Activated CD8-positive, alpha-beta T cell treated with anti-CD3 and anti-CD28 coated beads for 36 hours (primary cell): ENCODE results near the gene GLE1. TPM values are rescaled to one million over a fixed set of nuclear protein-coding genes. Genes with fewer than 3 reads are reported as not detected.

Experiments
- ATAC-seq: fragments of 200-7000 bp; cut with Tn5 transposase; one replicate; pipeline ENCODE4 v1.10.0; 2021; ENCODE audit warnings: mild to moderate bottlenecking, moderate library complexity
- CTCF ChIA-PET: fragments of 350-600 bp; sonication (Branson Sonifier 250); formaldehyde crosslinking; loops from one replicate; lab custom pipeline; 2021; ENCODE audit warnings: antibody characterized with exemption; lab: Charles Lee
- POLR2A ChIA-PET: fragments of 350-600 bp; sonication (Branson Sonifier 250); formaldehyde crosslinking; loops from one replicate; lab custom pipeline; 2021; ENCODE audit warnings: antibody characterized with exemption; lab: Charles Lee
- DNase-seq: peaks from one replicate; pipeline ENCODE4 v3.0.0-alpha.2; 2020
- H3K27ac Mint-ChIP-seq: one replicate; pipeline ENCODE4 v1.8.0; 2021; ENCODE audit warnings: mild to moderate bottlenecking, mixed read lengths
- H3K27me3 Mint-ChIP-seq: one replicate; pipeline ENCODE4 v1.8.0; 2021; ENCODE audit warnings: mixed read lengths
- H3K36me3 Mint-ChIP-seq: one replicate; pipeline ENCODE4 v1.8.0; 2021; ENCODE audit warnings: low read depth, mixed read lengths
- H3K4me1 Mint-ChIP-seq: one replicate; pipeline ENCODE4 v1.8.0; 2021; ENCODE audit warnings: low read depth, mixed read lengths
- H3K4me3 Mint-ChIP-seq: one replicate; pipeline ENCODE4 v1.8.0; 2021; ENCODE audit warnings: mild to moderate bottlenecking, moderate library complexity, mixed read lengths
- H3K9me3 Mint-ChIP-seq: one replicate; pipeline ENCODE4 v1.8.0; 2021; ENCODE audit warnings: mixed read lengths
- CTCF ChIP-seq: fragments of 200-600 bp; IDR thresholded peaks from one replicate; pipeline ENCODE4 v1.8.0; 2022; ENCODE audit warnings: antibody characterized with exemption, mild to moderate bottlenecking
- intact Hi-C: fragments of 100-400 bp; cut with micrococcal nuclease; formaldehyde crosslinking; loops from one replicate; pipeline ENCODE4 v1.10.0; 2022
- total RNA-seq, 2 experiments: library from RNA; stranded (reverse); gene quantifications; one replicate each; pipeline ENCODE4 v1.2.3, GENCODE V29; 2021

GLE1 gene
- total RNA-seq, 2 experiments from 2014 or later = 46.8 to 48.2 TPM

- TF ChIP-seq CTCF = no peak
- intact Hi-C loops = no loop called here
- H3K27me3 Mint-ChIP-seq = no peaks in the 10 kb centered on the region
- peaks cover 6% of the 10 kb centered on the region for H3K4me1 Mint-ChIP-seq
- peaks cover 37% of the 10 kb centered on the region for H3K36me3 Mint-ChIP-seq
- POLR2A ChIA-PET = interaction anchor here (1.0 to 7.7 kb wide), 2 partner anchors 12 to 83 kb away, joined by 3 to 36 read pairs; partner anchors contain the start of gene SPTAN1
- CTCF ChIA-PET = interaction anchor here (1.2 to 2.2 kb wide), 2 partner anchors 10 to 14 kb away, joined by 3 to 9 read pairs; no protein-coding TSS in a partner anchor
- H3K4me3 Mint-ChIP-seq = no peak overlapping the region
- DNase-seq (no peak), ATAC-seq (no peak)
- H3K9me3 Mint-ChIP-seq = no peaks in the 10 kb centered on the region
- no peak overlapping the region for H3K27ac Mint-ChIP-seq
Observed at GRCh38 chr9:128540634-128541360, 36.3 kb downstream of the GLE1 start.

GRCh38 chr9:128546504-128546903 is 42.0 kb downstream of the GLE1 start:
- DNase-seq (no peak), ATAC-seq (no peak)
- Mint-ChIP-seq H3K4me1 (peaks cover 26% of the 10 kb centered on the region), H3K4me3 (no peak overlapping the region), H3K9me3 (no peaks in the 10 kb centered on the region), H3K27me3 (no peaks in the 10 kb centered on the region), H3K36me3 (peaks cover 8% of the 10 kb centered on the region), H3K27ac (no peak overlapping the region)
- intact Hi-C loops = no loop called here
- ChIA-PET CTCF (no interaction called here), POLR2A (interaction anchor here (0.7 kb wide), 1 partner anchor 939 kb away, joined by 4 read pairs; no protein-coding TSS in a partner anchor)
- no peak for TF ChIP-seq CTCF

GRCh38 chr9:128548876-128549275 is 44.4 kb downstream of the GLE1 start:
- ChIA-PET CTCF (no interaction called here), POLR2A (interaction anchor here (1.4 kb wide), 1 partner anchor 12 kb away, joined by 5 read pairs; no protein-coding TSS in a partner anchor)
- H3K9me3 Mint-ChIP-seq = no peaks in the 10 kb centered on the region
- no peaks in the 10 kb centered on the region for H3K27me3 Mint-ChIP-seq
- no peak overlapping the region for H3K4me3 Mint-ChIP-seq
- H3K36me3 Mint-ChIP-seq = no peaks in the 10 kb centered on the region
- ATAC-seq (no peak), DNase-seq (no peak)
- H3K27ac Mint-ChIP-seq = no peak overlapping the region
- TF ChIP-seq CTCF = no peak
- intact Hi-C loops = no loop called here
- peaks cover 32% of the 10 kb centered on the region for H3K4me1 Mint-ChIP-seq

- intact Hi-C loops = loop anchor here (5.0 kb wide), 1 partner anchor 48 kb away; the partner anchor contains the start of gene GLE1
- no peaks in the 10 kb centered on the region for H3K27me3 Mint-ChIP-seq
- DNase-seq = peak; percentile 82
- peaks cover 32% of the 10 kb centered on the region for H3K4me1 Mint-ChIP-seq
- H3K27ac Mint-ChIP-seq = peak overlapping the region; percentile 84
- peak; percentile 35 for ATAC-seq
- TF ChIP-seq CTCF = no peak
- CTCF ChIA-PET = interaction anchor here (1.3 to 1.6 kb wide), 2 partner anchors 9 to 130 kb away, joined by 5 to 9 read pairs; partner anchors contain the start of gene CERCAM
- peak overlapping the region; percentile 29 for H3K4me3 Mint-ChIP-seq
- POLR2A ChIA-PET = interaction anchor here (0.5 to 2.6 kb wide), 9 partner anchors 9 to 195 kb away, joined by 3 to 18 read pairs (median 3); partner anchors contain the start of genes GLE1 and URM1
- H3K36me3 Mint-ChIP-seq = no peaks in the 10 kb centered on the region
- no peaks in the 10 kb centered on the region for H3K9me3 Mint-ChIP-seq
Observed at GRCh38 chr9:128550226-128550625, 45.7 kb downstream of the GLE1 start.
